H9 (cell line): ENCODE data around the gene GNAO1. TPM values are rescaled to one million over a fixed set of nuclear protein-coding genes. Genes with fewer than 3 reads are reported as not detected.

Source experiments
- DNase-seq: peaks from one replicate; pipeline ENCODE4 v3.0.0-alpha.2; 2017
- H2AFZ ChIP-seq: one replicate; pipeline ENCODE4 v1.6.1; 2013; ENCODE audit warnings: mild to moderate bottlenecking, low read length, control low read depth, moderate library complexity
- H2AK5ac ChIP-seq: 2 replicates; pipeline ENCODE4 v1.6.1; 2013; ENCODE audit warnings: low read length, control low read depth, mixed read lengths; ENCODE audit not compliant: insufficient read length
- H2BK120ac ChIP-seq: one replicate; pipeline ENCODE4 v1.6.1; 2013; ENCODE audit warnings: low read depth, mild to moderate bottlenecking, low read length, control low read depth, inconsistent platforms; ENCODE audit not compliant: poor library complexity, severe bottlenecking
- H2BK12ac ChIP-seq: 2 replicates; pipeline ENCODE4 v1.6.1; 2013; ENCODE audit warnings: low read length, control low read depth, mixed read lengths, low read depth; ENCODE audit not compliant: insufficient read length
- H2BK15ac ChIP-seq: 2 replicates; pipeline ENCODE4 v1.6.1; 2013; ENCODE audit warnings: low read depth, low read length, control low read depth
- H2BK20ac ChIP-seq: one replicate; pipeline ENCODE4 v1.6.1; 2013; ENCODE audit warnings: low read depth, mild to moderate bottlenecking, low read length, control low read depth, inconsistent platforms; ENCODE audit not compliant: poor library complexity, severe bottlenecking
- H2BK5ac ChIP-seq: 2 replicates; pipeline ENCODE4 v1.6.1; 2013; ENCODE audit warnings: low read length, control low read depth, mixed read lengths; ENCODE audit not compliant: insufficient read length
- H3K14ac ChIP-seq: 2 replicates; pipeline ENCODE4 v1.6.1; 2013; ENCODE audit warnings: low read length, control low read depth; ENCODE audit not compliant: insufficient read depth
- H3K18ac ChIP-seq: 2 replicates; pipeline ENCODE4 v1.6.1; 2013; ENCODE audit warnings: low read depth, mild to moderate bottlenecking, mixed read lengths, low read length, control low read depth; ENCODE audit not compliant: insufficient read length
- H3K23ac ChIP-seq: 2 replicates; pipeline ENCODE4 v1.6.1; 2013; ENCODE audit warnings: low read length, control low read depth, mixed read lengths, low read depth; ENCODE audit not compliant: insufficient read length
- H3K23me2 ChIP-seq: 2 replicates; pipeline ENCODE4 v1.6.1; 2013; ENCODE audit warnings: low read depth, mild to moderate bottlenecking, mixed read lengths, low read length, control low read depth; ENCODE audit not compliant: insufficient read length, poor library complexity, severe bottlenecking
- H3K27ac ChIP-seq: 2 replicates; pipeline ENCODE4 v1.5.1; 2013; ENCODE audit warnings: low read length, control low read depth, mixed read lengths, low read depth; ENCODE audit not compliant: insufficient read length
- H3K27me3 ChIP-seq: 2 replicates; pipeline ENCODE4 v1.6.1; 2013; ENCODE audit warnings: low read length, control low read depth, inconsistent platforms; ENCODE audit not compliant: insufficient read depth
- H3K4ac ChIP-seq: 2 replicates; pipeline ENCODE4 v1.6.1; 2013; ENCODE audit warnings: low read depth, mild to moderate bottlenecking, control low read depth, inconsistent platforms, low read length, moderate library complexity
- H3K4me1 ChIP-seq: 2 replicates; pipeline ENCODE4 v1.6.1; 2013; ENCODE audit warnings: low read length, control low read depth, inconsistent platforms; ENCODE audit not compliant: insufficient read depth
- H3K4me2 ChIP-seq: 2 replicates; pipeline ENCODE4 v1.6.1; 2013; ENCODE audit warnings: low read length, control low read depth, mixed read lengths; ENCODE audit not compliant: insufficient read length, insufficient read depth
- H3K56ac ChIP-seq: 2 replicates; pipeline ENCODE4 v1.6.1; 2013; ENCODE audit warnings: low read depth, mild to moderate bottlenecking, mixed read lengths, low read length, control low read depth; ENCODE audit not compliant: insufficient read length
- H3K79me1 ChIP-seq: 2 replicates; pipeline ENCODE4 v1.6.1; 2013; ENCODE audit warnings: low read depth, mild to moderate bottlenecking, moderate library complexity, low read length, control low read depth, inconsistent platforms; ENCODE audit not compliant: insufficient read depth, poor library complexity, severe bottlenecking
- H3K79me2 ChIP-seq: 2 replicates; pipeline ENCODE4 v1.6.1; 2013; ENCODE audit warnings: low read length, control low read depth, inconsistent platforms; ENCODE audit not compliant: insufficient read depth
- H3K9ac ChIP-seq: 2 replicates; pipeline ENCODE4 v1.6.1; 2013; ENCODE audit warnings: low read length, control low read depth, mixed read lengths; ENCODE audit not compliant: insufficient read length; ENCODE audit errors: extremely low read depth
- H3K9me3 ChIP-seq: one replicate; pipeline ENCODE4 v1.6.1; 2013; ENCODE audit warnings: low read depth, low read length, inconsistent platforms; ENCODE audit not compliant: control insufficient read depth
- H3T11ph ChIP-seq: one replicate; pipeline ENCODE4 v1.6.1; 2013; ENCODE audit warnings: mild to moderate bottlenecking, low read length, control low read depth, inconsistent platforms
- H4K20me1 ChIP-seq: one replicate; pipeline ENCODE4 v1.6.1; 2013; ENCODE audit not compliant: control insufficient read depth, insufficient read length, insufficient read depth
- H4K5ac ChIP-seq: 2 replicates; pipeline ENCODE4 v1.6.1; 2013; ENCODE audit warnings: low read depth, mild to moderate bottlenecking, mixed read lengths, low read length, control low read depth; ENCODE audit not compliant: insufficient read length
- H4K8ac ChIP-seq: replicated peaks from 2 replicates; pipeline ENCODE4 v1.6.1; 2013; ENCODE audit warnings: low read length, control low read depth, mixed read lengths, low read depth; ENCODE audit not compliant: insufficient read length
- H4K91ac ChIP-seq: 2 replicates; pipeline ENCODE4 v1.6.1; 2013; ENCODE audit warnings: low read depth, mild to moderate bottlenecking, moderate library complexity, mixed read lengths, low read length, control low read depth; ENCODE audit not compliant: insufficient read length
- H3K27ac Mint-ChIP-seq, 3 experiments: 2 replicates in 2 of 3; 3 replicates in 1 of 3; pipeline ENCODE4 v1.8.0; 2020 to 2021; ENCODE audit warnings: mixed read lengths in 3 of 3, mild to moderate bottlenecking in 1 of 3, moderate library complexity in 1 of 3
- H3K27me3 Mint-ChIP-seq: 2 replicates; pipeline ENCODE4 v1.8.0; 2021; ENCODE audit warnings: low read depth, mild to moderate bottlenecking, moderate library complexity, mixed read lengths
- H3K36me3 Mint-ChIP-seq, 3 experiments: 2 replicates in 2 of 3; 3 replicates in 1 of 3; pipeline ENCODE4 v1.8.0; 2020 to 2021; ENCODE audit warnings: low read depth in 3 of 3, mixed read lengths in 3 of 3; ENCODE audit not compliant: insufficient read depth in 1 of 3
- H3K4me1 Mint-ChIP-seq, 2 experiments: 2 replicates each; pipeline ENCODE4 v1.8.0; 2020; ENCODE audit warnings: mixed read lengths in 2 of 2
- H3K4me3 Mint-ChIP-seq, 2 experiments: 2 replicates in 1 of 2; 3 replicates in 1 of 2; pipeline ENCODE4 v1.8.0; 2020 to 2021; ENCODE audit warnings: mild to moderate bottlenecking in 2 of 2, mixed read lengths in 2 of 2, moderate library complexity in 1 of 2
- H3K9me3 Mint-ChIP-seq, 2 experiments: 2 replicates in 1 of 2; 3 replicates in 1 of 2; pipeline ENCODE4 v1.8.0; 2020; ENCODE audit warnings: mild to moderate bottlenecking in 2 of 2, mixed read lengths in 2 of 2, moderate library complexity in 1 of 2
- WGBS: extraction: QIAGEN DNeasy Blood & Tissue Kit; methylation state at CpG from one replicate; pipeline ENCODE4 v1.1.7; 2013; ENCODE audit warnings: missing lambda C conversion rate, low lambda C conversion rate, mixed read lengths; ENCODE audit not compliant: insufficient read length; ENCODE audit errors: extremely low coverage; 5-methylcytosine and 5-hydroxymethylcytosine counted together
- total RNA-seq: library from RNA; stranded (reverse); gene quantifications from 2 replicates; pipeline ENCODE4 v1.2.1, GENCODE V29; 2021
- TF ChIP-seq, protein P1 (sequence below): fragments of 200-600 bp; sonication (generic); conservative IDR thresholded peaks from 3 replicates; pipeline ENCODE4 v1.8.0; 2021; ENCODE audit warnings: antibody characterized with exemption, mild to moderate bottlenecking

GNAO1 gene
- total RNA-seq, 1 experiment from 2014 or later, result 16.9 TPM

DNA sequence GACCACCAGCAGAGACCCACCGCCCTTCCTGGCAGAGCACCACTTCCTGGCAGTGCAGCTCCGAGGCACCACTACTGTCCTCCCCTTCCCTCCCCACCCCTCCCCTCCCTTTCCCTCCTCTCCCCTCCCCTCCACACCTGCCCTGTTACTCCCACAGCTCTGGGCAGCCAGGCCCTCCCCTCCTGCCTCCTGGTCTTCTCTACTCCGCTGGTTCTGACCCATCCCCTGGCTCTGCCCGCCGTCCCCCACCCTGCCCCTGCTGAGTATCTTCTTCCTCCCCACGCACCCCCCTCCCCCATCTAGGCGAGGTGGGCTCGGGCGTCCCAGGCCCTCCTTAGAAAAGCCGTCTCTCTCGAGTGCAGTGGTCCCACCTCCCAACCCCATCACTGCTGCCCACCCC is 156.4 kb downstream of the GNAO1 start:
- Histone ChIP-seq H2BK20ac (no peak overlapping the region), H3K9me3 (no peaks in the 10 kb centered on the region), H2BK5ac (no peak overlapping the region), H2AFZ (no peak overlapping the region), H4K91ac (no peak overlapping the region), H3K23ac (no peak overlapping the region), H3T11ph (no peak overlapping the region), H3K56ac (no peak overlapping the region), H3K79me1 (no peaks in the 10 kb centered on the region), H2AK5ac (no peak overlapping the region), H3K18ac (no peak overlapping the region), H3K4me1 (no peaks in the 10 kb centered on the region), H2BK120ac (no peak overlapping the region), H3K27ac (no peak overlapping the region), H3K4ac (no peak overlapping the region), H2BK15ac (no peak overlapping the region), H4K20me1 (no peaks in the 10 kb centered on the region), H3K9ac (no peak overlapping the region), H3K27me3 (no peaks in the 10 kb centered on the region), H4K5ac (no peak overlapping the region), H3K4me2 (no peak overlapping the region), H3K14ac (no peak overlapping the region), H2BK12ac (no peak overlapping the region), H3K79me2 (no peaks in the 10 kb centered on the region), H3K23me2 (peaks cover 5% of the 10 kb centered on the region), H4K8ac (no peak overlapping the region)
- DNase-seq, result no peak
- WGBS, result no CpG with 5 or more reads among the region's 11 CpGs
- Mint-ChIP-seq H3K36me3 (no peaks in the 10 kb centered on the region; a peak in 2 of 7 replicates), H3K4me1 (no peaks in the 10 kb centered on the region), H3K27ac (no peak overlapping the region), H3K4me3 (no peak overlapping the region), H3K9me3 (no peaks in the 10 kb centered on the region; a peak in 1 of 5 replicates), H3K27me3 (no peaks in the 10 kb centered on the region; the same call in 1 of the 2 replicates)
- TF ChIP-seq, protein P1, sequence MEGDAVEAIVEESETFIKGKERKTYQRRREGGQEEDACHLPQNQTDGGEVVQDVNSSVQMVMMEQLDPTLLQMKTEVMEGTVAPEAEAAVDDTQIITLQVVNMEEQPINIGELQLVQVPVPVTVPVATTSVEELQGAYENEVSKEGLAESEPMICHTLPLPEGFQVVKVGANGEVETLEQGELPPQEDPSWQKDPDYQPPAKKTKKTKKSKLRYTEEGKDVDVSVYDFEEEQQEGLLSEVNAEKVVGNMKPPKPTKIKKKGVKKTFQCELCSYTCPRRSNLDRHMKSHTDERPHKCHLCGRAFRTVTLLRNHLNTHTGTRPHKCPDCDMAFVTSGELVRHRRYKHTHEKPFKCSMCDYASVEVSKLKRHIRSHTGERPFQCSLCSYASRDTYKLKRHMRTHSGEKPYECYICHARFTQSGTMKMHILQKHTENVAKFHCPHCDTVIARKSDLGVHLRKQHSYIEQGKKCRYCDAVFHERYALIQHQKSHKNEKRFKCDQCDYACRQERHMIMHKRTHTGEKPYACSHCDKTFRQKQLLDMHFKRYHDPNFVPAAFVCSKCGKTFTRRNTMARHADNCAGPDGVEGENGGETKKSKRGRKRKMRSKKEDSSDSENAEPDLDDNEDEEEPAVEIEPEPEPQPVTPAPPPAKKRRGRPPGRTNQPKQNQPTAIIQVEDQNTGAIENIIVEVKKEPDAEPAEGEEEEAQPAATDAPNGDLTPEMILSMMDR, result no peak
